Measurements from ENCODE around the gene TENM4.

GRCh38 chr11:78727816-78728215, 713.0 kb downstream of the TENM4 start:
- TF ChIP-seq CTCF (tag by site-specific recombination; IDR thresholded peaks at IDR 0.05) (no peak), ZNF114 (tag by site-specific recombination; IDR thresholded peaks at IDR 0.05) (no peak), ZNF747 (tag by site-specific recombination; IDR thresholded peaks at IDR 0.05) (no peak), ZNF157 (tag by site-specific recombination; IDR thresholded peaks at IDR 0.05) (no peak), YY1 (tag by site-specific recombination; IDR thresholded peaks at IDR 0.05) (no peak)
